ENCODE results near the gene RAB31.
"Not testable (repeated sequence)": the region's sequence is repeated elsewhere in the genome, so short reads cannot be mapped to it uniquely, and the experiment has no call there.

RAB31 gene

DNA sequence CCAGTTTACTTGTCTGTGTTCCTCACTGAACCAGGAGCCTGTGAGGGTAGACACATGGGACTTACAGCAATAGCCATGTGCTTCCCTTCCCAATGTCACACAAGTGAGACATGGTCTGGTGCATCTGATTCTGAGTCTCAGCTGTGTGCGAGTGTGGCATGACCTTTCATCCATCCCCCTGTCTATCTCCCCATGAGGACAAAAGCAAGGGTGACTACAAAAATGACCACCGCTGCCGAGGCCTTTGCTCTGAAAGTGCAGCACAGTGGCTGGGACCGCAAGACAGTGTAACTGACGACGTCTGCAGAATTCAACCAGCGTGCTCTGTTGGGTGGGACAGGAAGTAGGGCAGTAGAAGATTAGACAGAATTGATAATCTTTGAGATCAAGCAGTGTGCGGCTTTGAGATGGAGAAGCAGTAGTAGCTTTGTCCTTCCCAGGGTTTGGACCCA is 50.5 kb downstream of the RAB31 start:
- no peak for DNase-seq (ENCODE audit: low read depth)

DNA sequence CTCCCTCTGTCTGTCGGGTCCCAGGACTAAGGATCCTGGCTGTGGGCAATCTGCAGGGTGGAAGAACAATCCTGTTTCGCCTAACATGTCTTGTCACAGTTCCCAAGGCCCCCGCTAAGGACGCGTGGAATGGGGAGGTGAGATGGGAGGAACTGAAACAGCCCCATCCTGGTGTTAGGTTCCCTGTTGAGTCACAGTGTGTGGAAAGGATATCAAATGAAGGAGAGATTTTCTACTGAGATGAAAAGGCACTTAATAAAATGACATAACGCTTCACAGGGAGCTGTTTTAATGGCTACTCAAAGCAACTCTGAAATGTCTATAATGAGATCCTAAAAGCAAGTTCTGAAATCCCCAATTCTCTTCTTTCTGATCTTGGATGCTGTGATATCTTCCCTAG is 52.5 kb downstream of the RAB31 start:
- DNase-seq (ENCODE audit: low read depth) = no peak

DNA sequence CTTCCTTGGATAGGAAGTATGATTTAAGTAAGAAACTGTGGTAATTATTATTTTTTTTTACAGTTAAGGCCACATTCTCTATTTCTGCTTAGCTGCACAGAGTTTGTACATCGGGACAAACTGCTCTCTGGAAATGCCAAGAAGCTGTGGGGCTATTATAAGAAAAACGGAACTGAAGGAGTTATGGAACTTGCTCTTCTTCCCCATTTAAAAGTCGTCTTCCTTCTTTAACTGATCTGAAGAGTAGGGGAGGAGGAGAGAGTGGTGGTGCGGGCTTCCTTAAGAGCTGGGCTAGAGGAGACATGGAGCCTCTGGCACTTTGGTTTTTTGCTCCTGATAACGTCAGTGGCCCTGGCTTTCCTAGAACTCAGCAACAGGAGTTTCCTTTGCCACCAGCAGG is 54.4 kb downstream of the RAB31 start:
- DNase-seq (ENCODE audit: low read depth) = no peak

DNA sequence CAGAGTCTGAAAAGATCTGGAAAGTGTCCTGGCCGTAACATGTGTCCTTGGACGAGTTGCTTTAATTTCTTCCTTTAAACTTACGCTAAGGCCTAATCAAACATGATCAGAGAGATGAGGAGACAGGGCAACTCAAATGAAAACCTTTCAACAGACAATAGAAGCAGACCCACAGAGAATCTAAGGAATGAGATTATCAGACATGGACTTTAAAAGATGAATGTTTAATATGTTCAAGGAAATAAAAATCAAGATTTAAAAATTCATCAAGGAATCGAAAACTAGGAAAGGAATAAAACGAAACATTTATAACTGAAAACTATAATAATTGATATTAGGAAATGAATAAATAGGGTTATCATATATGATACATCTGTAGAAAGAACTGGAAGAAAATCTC is 55.1 kb downstream of the RAB31 start:
- no peak for DNase-seq (ENCODE audit: low read depth)

DNA sequence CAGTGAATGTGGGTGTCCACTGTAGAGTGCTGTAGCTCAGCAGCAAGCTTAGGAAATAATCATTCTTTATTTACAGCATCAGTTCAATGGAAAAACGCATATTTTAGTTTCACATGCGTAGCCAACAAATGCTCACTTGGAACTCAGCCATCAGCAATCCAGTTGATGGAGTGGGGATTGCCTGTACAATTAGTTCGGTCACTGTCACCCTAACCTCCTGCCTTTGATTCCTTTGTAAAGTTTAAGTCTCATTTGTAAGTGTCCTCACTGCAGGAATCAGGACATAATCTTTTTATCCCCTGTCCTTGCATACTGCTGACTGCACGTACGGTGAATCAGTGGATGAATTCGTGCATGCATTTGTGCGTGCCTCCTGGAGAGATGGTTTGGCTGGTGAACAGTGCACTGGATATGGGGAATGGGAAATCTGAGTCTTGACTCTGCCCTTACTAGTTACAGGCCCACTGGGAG is 55.9 kb downstream of the RAB31 start:
- DNase-seq (ENCODE audit: low read depth) = no peak

DNA sequence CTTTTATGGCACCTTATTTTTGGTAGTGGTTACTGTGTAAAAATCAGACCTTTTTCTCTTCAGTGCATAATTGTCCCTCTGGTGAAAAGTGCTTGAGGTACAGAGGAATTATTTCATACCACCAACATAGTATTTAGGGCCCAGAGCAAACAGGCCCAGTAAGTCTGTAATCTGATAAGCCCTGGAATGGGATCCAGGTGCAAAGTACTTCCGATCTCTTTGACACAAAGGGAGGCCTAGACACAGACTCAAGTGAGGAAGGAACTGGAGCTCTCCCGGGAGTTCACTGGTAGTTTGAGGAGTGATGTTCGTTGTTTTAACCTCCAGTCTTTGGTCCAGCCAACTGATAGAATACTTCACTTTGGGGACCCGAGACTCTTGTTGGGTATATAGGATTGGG is 57.4 kb downstream of the RAB31 start:
- no peak for DNase-seq (ENCODE audit: low read depth)

DNA sequence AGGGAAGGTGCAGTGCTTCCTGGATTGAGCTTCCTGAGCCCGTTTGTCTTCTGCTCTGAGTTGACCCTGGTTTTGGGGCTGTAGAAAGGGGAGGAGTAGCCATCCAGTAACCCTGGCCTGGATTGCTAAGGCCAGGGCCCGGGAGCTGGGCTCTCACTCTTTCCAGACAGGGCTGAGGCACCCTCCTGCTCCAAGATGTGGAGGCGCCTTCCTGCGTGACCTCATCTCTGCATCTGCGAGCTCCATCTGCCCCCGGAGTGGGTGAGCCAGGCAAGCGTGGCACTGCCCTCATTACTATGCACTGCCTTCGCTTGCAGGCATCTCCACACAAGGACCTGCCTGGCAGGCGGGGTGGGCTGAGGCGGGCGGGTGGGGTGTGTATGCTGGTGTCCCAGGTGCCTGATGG is 58.0 kb downstream of the RAB31 start:
- no peak for DNase-seq (ENCODE audit: low read depth)

DNA sequence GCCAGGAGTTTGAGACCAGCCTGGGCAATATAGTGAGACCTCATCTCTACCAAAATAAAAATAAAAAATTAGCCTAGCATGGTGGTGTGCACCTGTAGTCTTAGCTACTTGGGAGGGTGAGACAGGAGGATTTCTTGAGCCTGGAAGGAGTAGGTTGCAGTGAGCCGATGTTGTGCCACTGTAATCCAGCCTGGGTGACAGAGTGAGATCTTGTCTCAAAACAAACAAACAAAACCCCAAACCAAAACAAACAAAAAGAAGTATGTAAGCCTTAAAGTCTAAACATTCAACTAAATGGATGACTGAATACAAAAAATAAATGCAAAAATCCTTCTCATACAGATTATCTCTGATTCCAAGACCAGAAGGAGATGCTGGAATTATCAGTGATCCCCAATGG is 58.6 kb downstream of the RAB31 start:
- no peak for DNase-seq (ENCODE audit: low read depth)

DNA sequence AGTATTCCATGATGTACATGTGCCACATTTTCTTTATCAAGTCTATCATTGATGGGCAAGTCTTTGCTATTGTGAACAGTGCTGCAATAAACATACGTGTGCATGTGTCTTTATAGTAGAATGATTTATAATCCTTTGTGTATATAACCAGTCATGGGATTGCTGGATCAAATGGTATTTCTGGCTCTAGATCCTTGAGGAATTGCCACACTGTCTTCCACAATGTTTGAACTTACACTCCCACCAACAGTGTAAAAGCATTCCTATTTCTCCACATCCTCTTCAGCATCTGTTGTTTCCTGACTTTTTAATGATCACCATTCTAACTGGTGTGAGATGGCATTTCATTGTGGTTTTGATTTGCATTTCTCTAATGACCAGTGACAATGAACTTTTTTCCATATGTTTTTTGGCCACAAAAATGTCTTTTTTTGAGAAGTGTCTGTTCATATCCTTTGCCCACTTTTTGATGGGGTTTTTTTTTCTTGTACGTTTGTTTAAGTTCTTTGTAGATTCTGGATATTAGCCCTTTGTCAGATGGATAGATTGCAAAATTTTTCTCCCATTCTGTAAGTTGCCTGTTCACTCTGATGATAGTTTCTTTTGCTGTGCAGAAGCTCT is 60.1 kb downstream of the RAB31 start:
- DNase-seq (ENCODE audit: low read depth) = not testable (repeated sequence)

DNA sequence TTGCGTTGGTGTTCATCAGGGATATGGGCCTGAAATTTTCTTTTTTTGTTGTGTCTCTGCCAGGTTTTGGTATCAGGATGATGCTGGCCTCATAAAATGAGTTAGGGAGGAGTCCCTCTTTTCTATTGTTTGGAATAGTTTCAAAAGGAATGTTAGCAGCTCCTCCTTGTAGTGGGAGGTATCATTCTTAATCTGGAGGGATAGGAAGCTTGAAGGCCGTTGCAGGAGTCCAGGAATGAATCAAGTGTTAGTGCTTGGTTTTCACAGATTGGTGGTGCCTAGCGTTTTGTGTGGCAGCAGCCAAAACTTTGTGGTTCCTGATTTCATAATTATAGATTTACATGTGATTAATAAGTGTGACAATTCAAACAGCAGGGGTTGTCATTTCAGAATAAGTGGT is 62.0 kb downstream of the RAB31 start:
- DNase-seq (ENCODE audit: low read depth) = not testable (repeated sequence)

DNA sequence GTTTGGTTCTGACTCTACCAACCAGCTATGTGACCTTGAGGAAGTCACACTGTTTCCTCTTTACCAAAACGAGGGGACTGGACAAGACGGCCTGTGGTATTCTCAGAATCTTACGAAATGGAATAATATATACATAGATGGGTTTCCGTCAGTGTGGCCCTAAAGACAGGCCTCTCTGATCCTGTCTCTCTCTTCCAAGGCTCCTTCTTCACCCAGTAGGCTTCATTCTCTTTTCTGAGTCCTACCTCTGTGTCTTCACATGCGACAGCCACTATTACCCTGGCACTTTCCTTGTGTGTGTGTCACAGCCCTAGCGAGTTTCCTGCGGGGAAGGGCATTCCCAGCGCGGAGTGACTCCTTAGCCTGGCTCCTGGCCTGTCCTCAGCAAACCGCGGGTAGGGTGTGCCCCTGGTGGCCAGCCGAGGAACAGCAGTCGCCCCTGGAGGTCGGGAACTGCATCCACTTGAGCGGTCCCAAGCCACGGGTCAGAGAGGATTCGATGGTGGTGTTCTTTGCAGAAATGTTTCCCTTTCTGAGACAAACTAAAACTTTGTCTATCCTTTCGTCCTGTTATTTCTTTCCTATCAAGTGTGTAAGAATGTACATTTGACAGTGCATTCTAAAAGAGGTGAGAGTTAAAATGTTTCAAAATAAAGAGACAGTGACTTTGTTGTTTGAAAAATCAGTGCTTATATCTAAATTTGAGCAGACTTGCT is 63.3 kb downstream of the RAB31 start:
- DNase-seq (ENCODE audit: low read depth) = peak; percentile 15

DNA sequence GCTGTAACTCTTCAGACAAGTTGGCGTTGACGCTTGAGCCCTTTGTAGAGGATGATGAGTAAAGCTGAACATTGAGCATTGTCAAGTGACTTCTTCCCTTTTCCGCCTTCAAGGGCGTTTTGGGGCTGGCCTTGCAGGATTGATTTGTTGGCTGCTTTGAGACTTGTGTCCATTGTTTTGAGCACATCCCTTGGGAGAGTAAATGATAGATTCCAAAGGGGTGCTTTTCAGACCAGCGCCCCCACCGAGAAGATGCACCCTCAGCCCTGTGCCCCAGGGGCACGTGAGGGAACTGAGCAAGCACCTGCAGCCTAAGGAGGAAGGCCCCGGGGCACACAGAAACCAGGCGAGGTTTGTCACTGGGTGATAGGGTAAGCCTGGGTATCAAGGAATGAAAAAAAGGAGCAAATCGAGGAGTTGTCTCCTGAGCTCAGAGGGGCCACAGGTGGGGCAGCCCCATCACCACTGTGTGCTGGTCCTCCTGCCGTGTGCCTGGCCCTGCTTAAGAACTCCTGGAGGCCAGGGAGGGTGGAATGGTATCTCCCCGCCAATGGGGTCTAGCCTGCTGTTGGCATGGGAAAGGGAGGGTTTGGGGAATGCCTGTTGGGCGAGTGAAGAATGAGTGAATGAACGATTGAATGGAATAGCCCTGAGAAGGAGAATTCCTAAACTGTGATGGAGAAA is 64.0 kb downstream of the RAB31 start:
- DNase-seq (ENCODE audit: low read depth) = no peak

DNA sequence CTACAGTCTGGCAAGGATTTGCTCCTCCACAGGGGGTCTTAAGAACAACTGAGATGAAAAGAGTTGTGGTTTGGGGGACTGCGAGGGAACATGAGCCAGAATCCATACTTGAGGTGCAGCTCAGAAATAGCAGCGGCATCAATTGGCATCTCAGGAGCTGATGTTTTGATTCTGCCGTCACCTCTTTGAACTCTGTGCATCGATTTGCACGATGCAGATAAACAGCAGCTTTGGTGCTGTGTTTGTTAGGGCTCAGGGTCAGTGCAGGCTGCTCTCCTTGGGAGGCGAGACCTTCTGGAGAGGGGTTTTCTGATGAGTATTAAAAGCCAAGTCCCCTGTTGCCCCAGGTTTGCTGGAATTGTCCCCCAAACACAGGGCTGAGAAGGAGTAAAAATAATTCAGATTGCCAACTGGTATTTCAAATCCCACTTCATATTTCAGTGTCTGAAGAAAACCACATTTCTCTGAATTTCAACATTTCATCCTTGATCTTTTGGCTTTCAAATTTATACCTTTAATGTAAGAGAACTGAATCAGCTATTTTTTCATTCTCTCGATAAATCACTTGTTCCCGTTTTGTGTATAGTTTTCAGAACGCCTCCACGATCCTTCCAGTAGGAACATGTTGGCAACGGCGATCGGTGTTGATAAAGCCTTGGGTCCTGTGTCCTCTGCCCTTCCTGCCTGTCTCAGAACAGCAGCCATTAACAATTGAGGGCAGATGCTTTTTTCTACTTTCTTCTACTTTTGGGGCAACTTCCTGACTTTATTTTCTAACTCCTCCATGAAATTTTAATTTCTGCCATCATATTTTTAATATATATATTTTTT is 65.0 kb downstream of the RAB31 start:
- no peak for DNase-seq (ENCODE audit: low read depth)

DNA sequence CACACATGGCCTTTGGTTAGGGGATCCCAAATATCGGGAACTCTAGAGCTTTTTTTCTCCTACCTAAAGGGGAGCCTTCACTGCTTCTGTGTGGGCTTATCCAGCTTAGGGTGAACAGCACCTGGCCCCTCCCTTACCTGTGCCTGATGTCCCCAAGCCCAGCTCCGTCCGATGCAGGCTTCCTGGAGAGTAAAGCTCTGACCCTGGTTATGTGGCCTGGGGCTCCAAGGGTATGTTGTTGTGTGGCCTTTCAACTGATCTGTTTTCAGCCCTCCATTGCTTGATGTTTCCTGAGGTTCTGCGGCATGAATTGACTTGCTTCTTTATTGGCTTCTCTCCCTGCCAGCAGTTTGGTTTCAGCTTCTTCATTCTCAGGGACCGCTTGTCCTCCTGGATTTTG is 66.0 kb downstream of the RAB31 start:
- no peak for DNase-seq (ENCODE audit: low read depth)

DNA sequence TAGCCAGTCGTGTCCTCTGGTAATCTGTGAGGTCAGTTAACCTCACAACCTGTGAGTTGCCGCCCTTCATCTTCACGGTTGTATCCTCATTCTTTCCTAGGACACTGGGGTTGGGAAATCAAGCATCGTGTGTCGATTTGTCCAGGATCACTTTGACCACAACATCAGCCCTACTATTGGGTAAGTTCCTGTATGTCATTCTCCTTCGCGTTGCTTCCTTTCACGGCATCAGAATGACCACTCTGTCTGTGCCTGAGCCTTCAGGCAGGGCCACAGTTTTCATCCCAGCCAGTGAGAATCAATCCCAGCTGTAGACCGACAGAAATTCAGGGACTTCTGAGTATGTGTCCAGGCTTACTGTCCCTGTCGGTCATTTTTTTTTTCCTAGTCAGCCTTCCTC is 67.1 kb downstream of the RAB31 start:
- no peak for DNase-seq (ENCODE audit: low read depth)

DNA sequence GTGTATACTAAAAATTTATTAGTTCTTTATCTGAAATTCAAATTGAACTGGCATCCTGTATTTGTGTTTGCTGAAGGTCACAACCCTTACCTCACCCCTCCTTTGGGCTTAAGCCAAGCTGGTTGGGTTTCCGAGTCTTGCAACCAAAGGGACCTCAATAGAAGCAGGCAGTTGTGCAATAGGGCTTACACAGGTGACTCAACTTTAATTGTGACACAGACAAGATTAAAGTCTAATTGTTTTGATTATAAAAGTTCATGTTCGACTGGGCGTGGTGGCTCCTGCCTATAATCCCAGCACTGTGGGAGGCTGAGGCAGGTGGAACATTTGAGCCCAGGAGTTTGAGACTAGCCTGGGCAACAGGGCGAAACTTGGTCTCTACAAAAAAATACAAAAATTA is 71.5 kb downstream of the RAB31 start:
- DNase-seq (ENCODE audit: low read depth) = no peak

DNA sequence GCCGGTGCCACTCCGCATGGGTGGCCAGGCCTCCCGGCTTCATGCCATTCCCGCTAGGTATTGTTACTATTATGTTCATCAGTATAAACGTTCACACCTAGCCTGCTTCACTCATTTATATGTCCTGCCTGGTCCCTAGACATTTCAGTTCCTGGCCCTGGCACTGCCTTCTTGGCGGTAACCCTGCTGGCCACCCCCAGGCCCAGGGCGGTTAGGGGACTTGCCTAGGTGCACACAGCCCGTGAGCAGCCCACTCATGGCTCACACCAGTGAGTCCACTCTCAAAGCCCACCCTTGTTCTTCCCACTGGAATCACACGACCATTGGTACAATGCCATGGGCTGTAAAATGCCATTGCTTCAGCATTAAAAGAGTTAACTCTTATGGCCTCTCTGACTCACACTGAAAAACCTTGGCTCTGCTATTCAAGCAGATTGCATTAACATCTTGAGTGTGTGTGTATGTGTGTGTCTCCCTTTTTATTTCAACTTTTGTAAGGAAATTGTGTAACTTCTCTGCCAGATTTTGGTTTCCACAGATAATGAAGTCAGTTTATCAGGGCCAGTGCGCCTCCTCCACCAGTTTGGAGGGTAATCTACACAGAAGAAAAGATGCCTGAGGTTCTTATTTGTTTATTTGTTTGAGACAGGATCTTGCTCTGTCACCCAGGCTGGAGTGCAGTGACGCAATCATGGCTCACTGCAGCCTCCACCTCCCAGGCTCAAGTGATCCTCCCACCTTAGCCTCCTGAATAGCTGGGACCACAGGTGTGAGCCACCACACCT is 74.2 kb downstream of the RAB31 start:
- DNase-seq (ENCODE audit: low read depth) = no peak

DNA sequence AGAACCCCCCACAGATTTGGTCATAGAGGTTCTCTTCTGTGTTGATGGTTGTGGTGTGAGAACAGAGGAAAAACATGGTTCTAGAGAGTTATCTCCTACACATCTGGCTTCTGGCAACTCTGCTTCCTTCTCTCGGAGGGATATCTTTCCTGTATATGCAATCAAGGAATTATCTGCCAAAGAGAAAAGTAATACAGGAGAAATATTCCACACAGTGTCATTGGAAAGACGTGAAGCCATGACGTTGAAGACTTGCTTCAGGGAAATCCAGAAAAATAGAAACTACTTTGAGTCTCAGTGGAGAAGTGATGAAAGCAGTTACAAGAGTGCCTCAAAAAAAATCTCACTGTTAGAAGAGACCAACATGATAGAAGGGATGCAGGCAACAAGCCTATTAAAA is 78.5 kb downstream of the RAB31 start:
- no peak for DNase-seq (ENCODE audit: low read depth)

DNA sequence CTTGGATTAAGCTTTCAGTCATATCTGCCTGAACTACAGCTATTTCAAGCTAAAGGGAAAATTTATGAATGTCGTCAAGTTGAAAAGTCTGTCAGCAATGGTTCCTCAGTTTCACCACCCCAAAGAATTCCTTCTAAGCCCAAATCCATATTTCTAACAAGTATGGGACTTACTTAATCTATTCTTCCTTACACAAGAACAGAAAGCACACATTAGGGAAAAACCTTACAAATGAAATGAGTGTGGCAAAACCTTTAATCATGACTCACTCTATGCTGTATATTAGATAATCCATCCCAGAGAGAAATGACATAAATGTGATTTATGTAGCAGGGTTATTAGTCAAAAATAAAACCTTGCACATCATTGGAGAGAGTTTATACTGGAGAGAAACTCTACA is 78.9 kb downstream of the RAB31 start:
- no peak for DNase-seq (ENCODE audit: low read depth)

DNA sequence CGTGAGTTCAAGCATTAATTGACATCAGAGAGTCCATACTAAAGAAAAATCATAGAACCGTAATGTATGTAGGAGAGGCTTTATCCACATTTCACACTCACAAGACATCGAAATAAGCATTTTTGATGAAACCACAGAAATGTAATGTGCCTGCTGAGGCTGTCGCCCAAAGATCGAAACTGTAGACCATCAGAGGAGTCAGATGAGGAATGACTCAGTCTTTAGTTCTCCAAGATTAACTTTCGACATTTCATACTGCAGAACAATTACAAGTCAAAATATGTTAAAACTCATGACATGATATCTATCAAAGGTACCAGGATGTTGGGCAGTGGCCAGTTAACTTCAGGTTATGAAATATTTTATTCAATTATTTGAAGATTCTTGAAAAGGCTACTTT is 79.6 kb downstream of the RAB31 start:
- no peak for DNase-seq (ENCODE audit: low read depth)

DNA sequence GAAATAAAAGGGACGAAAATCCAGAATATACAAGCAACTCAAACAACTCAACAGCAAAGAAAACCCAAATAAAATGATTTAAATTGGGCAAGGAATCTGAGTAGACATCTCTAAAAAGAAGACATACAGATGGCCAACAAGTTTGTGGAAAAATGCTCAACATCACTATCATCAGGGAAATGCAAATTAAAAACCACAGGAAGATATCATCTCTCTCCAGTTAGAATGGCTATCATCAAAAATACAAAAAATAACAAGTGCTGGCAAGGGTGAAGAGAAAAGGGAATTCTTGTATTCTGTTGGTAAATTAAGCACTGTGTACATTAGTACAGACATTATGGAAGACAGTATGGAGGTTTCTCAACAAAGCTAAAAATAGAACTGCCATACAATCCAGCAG is 80.0 kb downstream of the RAB31 start:
- DNase-seq (ENCODE audit: low read depth) = no peak

DNA sequence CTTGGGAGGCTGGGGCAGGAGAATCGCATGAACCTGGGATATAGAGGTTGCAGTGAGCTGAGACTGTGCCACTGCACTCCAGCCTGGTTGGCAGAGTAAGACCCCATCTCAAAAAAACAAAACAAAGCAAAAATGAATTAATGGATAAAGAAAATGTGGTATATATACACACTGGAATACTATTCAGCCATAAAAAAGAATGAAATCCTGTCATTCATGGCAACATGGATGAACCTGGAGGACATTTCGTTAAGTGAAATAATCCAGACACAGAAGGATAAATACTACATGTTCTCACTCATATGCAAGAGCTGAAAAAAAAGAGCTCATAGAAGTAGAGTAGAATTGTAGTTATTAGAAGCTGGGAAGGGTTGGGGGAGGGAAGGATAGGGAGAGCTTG is 80.8 kb downstream of the RAB31 start:
- no peak for DNase-seq (ENCODE audit: low read depth)
